Hepatocyte (in vitro differentiated cells): ENCODE measurements around the gene SLIT1.

Experiments
- CTCF ChIP-seq: fragments of 200-600 bp; sonication (generic); IDR thresholded peaks from 2 replicates; pipeline ENCODE4 v1.5.1; 2016; ENCODE audit warnings: antibody characterized with exemption, mild to moderate bottlenecking; ENCODE audit not compliant: poor library complexity
- EZH2 ChIP-seq: fragments of 200-600 bp; sonication (generic); IDR thresholded peaks from 2 replicates; pipeline ENCODE4 v1.6.1; 2016; ENCODE audit warnings: antibody characterized with exemption, mild to moderate bottlenecking, borderline replicate concordance
- EZH2phosphoT487 ChIP-seq: fragments of 200-600 bp; sonication (generic); IDR thresholded peaks from one replicate; pipeline ENCODE4 v1.6.1; 2018; ENCODE audit warnings: antibody characterized with exemption, mild to moderate bottlenecking, low read depth, moderate library complexity; ENCODE audit not compliant: unreplicated experiment, severe bottlenecking

GRCh38 chr10:97135464-97135863, 50.3 kb downstream of the SLIT1 start:
- TF ChIP-seq CTCF (no peak), EZH2 (no peak), EZH2phosphoT487 (no peak)
